Activated naive CD4-positive, alpha-beta T cell treated with Interleukin-2 at 50 U/mL for 16 hours (primary cell): ENCODE results near the gene MOCOS.
"Not testable (repeated sequence)": the region's sequence is repeated elsewhere in the genome, so short reads cannot be mapped to it uniquely, and the experiment has no call there.

Experiments
- DNase-seq: peaks from one replicate; pipeline ENCODE4 v3.0.0-alpha.2; 2020

The MOCOS gene

GRCh38 chr18:36205166-36205565 lies 17.9 kb downstream of the MOCOS start:
- DNase-seq = no peak

- no peak for DNase-seq
Observed at GRCh38 chr18:36207303-36207702, 20.0 kb downstream of the MOCOS start.

- not testable (repeated sequence) for DNase-seq
Observed at GRCh38 chr18:36207969-36208368, 20.7 kb downstream of the MOCOS start.

- DNase-seq = no peak
Observed at GRCh38 chr18:36211612-36212065, 24.3 kb downstream of the MOCOS start.

GRCh38 chr18:36212301-36213171 lies 25.2 kb downstream of the MOCOS start:
- no peak for DNase-seq

GRCh38 chr18:36214811-36215210 lies 27.5 kb downstream of the MOCOS start:
- no peak for DNase-seq

GRCh38 chr18:36215577-36215976 lies 28.3 kb downstream of the MOCOS start:
- DNase-seq = no peak

- no peak for DNase-seq
Observed at GRCh38 chr18:36217348-36217747, 30.1 kb downstream of the MOCOS start.

GRCh38 chr18:36229188-36229587 lies 41.9 kb downstream of the MOCOS start:
- DNase-seq = no peak

- DNase-seq = not testable (repeated sequence)
Observed at GRCh38 chr18:36240510-36240909, 53.2 kb downstream of the MOCOS start.

- DNase-seq = no peak
Observed at GRCh38 chr18:36241831-36242230, 54.5 kb downstream of the MOCOS start.

GRCh38 chr18:36247036-36247435 lies 59.7 kb downstream of the MOCOS start:
- no peak for DNase-seq

- DNase-seq = no peak
Observed at GRCh38 chr18:36249392-36249791, 62.1 kb downstream of the MOCOS start.

GRCh38 chr18:36250827-36251226 lies 63.5 kb downstream of the MOCOS start:
- DNase-seq = no peak

- DNase-seq = no peak
Observed at GRCh38 chr18:36255072-36255698, 67.9 kb downstream of the MOCOS start.

GRCh38 chr18:36256094-36256493 lies 68.8 kb downstream of the MOCOS start:
- DNase-seq = no peak

- no peak for DNase-seq
Observed at GRCh38 chr18:36262971-36263370, 75.7 kb downstream of the MOCOS start.

GRCh38 chr18:36264283-36264682 lies 77.0 kb downstream of the MOCOS start:
- DNase-seq = no peak

- DNase-seq = no peak
Observed at GRCh38 chr18:36265015-36265414, 77.7 kb downstream of the MOCOS start.

GRCh38 chr18:36269157-36269556 lies 81.9 kb downstream of the MOCOS start:
- DNase-seq = no peak

GRCh38 chr18:36271153-36271552 lies 83.9 kb downstream of the MOCOS start:
- no peak for DNase-seq

- no peak for DNase-seq
Observed at GRCh38 chr18:36273347-36273746, 86.0 kb downstream of the MOCOS start.

- DNase-seq = no peak
Observed at GRCh38 chr18:36274083-36274715, 86.9 kb downstream of the MOCOS start.

- DNase-seq = no peak
Observed at GRCh38 chr18:36275561-36275960, 88.3 kb downstream of the MOCOS start.
